ENCODE measurements around the gene ORC6.

Gene ORC6

DNA sequence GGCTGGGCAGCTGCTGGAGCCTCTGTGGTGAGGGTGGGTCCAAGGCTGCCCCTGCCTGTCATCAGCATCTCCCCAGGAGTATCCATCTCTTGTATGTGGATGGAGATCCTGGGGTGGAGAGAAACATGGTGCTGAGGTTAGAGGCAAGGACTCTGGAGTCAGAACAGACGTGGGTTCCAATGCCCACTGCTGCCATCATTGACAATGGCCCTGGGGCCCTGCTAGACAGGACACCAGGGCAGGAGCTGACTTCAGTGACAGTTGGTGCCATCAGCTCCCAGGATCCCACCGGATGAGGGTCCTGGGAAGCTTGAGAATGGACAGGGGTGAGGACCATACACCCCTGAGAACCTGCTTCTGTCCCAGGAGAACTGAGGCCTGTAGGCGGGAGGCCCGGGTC lies 43.1 kb downstream of the ORC6 start:
- DNase-seq, result no peak

DNA sequence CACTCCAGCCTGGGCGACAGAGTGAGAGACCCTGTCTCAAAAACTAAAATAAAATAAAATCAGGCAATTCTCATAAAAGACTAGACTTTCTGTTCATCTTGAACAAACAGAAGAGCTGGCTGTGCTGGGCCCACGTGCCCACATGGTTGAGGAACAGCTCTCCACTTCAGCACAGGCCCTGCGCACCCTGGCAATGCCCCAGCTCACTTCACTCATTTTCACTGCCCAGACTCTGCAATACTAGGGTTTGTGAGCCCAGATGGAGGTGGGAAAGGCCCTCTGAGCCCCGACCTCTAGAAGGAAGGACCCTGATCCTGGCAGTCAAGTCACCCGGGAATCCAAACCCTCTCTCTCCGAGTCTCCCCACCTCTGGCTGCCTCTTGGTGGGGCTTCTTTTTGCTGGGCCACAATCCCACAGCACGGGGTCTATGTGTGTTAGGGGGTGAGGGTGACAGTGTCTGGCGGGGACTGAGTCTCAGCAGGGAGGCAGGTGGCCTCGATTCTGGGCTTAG lies 43.9 kb downstream of the ORC6 start:
- no peak for DNase-seq

- DNase-seq, result no peak
Observed at GRCh38 chr16:46736695-46737094, 47.2 kb downstream of the ORC6 start.

GRCh38 chr16:46737621-46738214 lies 48.3 kb downstream of the ORC6 start:
- DNase-seq, result no peak

GRCh38 chr16:46739934-46740333 lies 50.5 kb downstream of the ORC6 start:
- DNase-seq, result no peak

GRCh38 chr16:46743232-46743719 lies 53.8 kb downstream of the ORC6 start:
- no peak for DNase-seq

DNA sequence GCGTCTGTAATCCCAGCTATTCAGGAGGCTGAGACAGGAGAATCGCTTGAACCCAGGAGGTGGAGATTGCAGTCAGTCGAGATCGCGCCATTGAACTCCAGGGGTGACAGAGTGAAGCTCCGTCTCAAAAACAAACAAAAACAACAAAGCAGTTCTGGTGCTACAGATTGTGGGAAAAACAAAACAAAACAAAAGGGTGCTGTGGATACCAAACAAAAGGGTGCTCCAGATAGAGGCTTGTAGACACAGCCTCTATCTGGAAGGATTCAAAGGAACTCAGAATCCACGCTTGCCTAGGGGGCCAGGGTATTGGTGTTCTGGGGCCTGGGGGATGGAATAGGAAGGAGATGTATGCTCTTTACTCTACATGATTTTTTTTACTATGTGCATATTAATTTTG lies 56.2 kb downstream of the ORC6 start:
- DNase-seq, result no peak

- no peak for DNase-seq
Observed at GRCh38 chr16:46746821-46747776, 57.6 kb downstream of the ORC6 start.
